GM19468 (cell line): ENCODE data around the gene ATP6V1C2.
A peak's percentile ranks its signal among the peaks of the same experiment; 100 is the strongest.

Experiments
- ATAC-seq: cut with Tn5 transposase; IDR thresholded peaks from one replicate; pipeline ENCODE4 v1.9.1; 2021; ENCODE audit warnings: mild to moderate bottlenecking, moderate library complexity, moderate number of reproducible peaks; ENCODE audit not compliant: unreplicated experiment; ENCODE audit errors: extremely low read depth

Gene ATP6V1C2

DNA sequence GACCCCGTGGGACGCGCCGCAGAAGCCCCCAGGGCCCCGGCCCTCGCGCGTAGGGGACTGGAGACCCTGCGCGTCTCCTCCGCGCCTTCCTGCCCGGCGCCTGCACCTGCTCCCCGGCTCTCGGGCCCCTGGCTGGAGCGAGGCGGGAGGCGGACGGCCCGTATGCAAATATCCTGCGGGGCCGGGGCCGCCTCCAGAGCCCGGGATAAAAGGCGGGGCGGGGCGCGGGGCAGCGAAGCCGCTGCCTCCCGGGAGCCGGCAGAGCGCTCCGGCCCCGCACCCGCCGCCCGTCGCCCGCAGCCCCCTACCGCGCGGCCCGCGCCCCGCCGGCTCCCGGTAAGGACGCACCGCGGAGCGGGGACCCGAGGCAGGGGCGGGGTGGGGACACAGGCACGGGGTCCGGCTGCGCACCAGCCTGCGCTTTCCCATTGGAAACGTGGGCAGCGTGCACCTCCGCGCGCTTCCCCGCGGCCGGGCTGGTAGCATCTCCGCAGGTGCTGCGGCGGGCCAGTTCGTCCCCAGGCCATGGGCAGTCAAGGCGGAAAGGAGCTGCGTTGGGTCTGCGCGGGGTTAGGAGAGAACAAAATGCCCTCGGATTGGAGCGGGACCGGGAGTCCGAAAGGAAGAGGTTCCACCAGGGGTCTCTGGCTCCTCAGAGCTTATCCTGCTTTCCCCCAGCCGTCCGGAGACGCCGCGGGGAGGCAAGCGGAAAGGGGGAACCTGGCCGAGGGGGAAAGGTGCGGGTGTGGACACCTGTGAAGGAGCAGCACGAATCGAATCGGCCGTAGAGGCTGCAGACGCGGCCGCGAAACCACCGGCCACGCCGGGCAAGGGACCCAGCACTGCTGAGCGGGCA is at the start of gene ATP6V1C2:
Gene ATP6V1C2 (plus strand): TSS at position 235 of the 856 bp plus-strand sequence. CDS start 1,220 bp downstream, outside the sequence.
- peak; percentile 35 for ATAC-seq

DNA sequence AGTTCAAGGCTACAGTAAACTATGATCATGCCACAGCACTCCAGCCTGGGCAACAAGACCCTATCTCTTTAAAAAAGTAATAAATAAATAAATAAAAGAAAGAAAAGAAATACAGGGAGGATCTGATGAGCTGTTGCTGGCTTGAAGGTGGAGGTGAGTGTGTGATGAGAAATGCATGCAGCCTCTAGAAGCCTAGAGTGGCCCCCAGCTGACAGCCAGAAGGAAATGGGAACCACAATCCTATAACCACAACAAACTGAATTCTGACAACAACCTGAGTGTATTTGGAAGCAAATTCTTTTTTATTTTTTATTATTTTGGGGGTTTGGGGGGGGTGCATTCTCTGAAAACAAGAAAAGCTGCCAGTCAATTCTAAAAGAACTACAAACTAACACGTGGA is 46.3 kb upstream of the ATP6V1C2 start:
- ATAC-seq, result no peak

GRCh38 chr2:10678225-10678624 is 43.2 kb upstream of the ATP6V1C2 start:
- no peak for ATAC-seq

GRCh38 chr2:10680214-10680613 is 41.2 kb upstream of the ATP6V1C2 start:
- ATAC-seq, result no peak

- ATAC-seq, result no peak
Measured at GRCh38 chr2:10680957-10681356, 40.5 kb upstream of the ATP6V1C2 start.

DNA sequence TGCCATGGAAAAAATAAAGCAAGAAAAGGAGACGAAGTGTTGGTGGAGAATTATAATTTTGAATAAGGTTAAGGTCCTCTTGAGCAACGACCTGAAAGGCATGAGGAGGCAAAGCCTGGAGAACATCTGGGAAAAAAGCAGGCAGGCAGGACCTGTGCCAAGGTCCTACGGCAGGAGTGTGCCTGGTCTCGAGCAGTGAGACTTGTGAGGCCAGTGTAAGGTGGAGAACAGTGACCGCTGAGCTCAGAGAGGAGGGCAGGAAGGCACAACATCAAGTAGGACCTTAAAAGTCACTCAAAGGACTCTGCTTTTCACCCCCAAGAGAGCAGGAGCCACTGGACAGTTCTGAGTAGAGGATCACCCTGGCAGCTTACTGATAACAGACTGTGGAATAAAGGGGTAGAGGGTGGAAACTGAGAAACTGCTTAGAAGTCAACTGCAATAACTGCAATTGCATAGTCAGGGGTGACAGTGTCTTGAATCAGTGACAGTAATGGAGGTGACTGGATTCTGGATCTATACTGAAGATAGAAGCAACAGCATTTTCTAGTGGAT is 35.2 kb upstream of the ATP6V1C2 start:
- ATAC-seq, result no peak

DNA sequence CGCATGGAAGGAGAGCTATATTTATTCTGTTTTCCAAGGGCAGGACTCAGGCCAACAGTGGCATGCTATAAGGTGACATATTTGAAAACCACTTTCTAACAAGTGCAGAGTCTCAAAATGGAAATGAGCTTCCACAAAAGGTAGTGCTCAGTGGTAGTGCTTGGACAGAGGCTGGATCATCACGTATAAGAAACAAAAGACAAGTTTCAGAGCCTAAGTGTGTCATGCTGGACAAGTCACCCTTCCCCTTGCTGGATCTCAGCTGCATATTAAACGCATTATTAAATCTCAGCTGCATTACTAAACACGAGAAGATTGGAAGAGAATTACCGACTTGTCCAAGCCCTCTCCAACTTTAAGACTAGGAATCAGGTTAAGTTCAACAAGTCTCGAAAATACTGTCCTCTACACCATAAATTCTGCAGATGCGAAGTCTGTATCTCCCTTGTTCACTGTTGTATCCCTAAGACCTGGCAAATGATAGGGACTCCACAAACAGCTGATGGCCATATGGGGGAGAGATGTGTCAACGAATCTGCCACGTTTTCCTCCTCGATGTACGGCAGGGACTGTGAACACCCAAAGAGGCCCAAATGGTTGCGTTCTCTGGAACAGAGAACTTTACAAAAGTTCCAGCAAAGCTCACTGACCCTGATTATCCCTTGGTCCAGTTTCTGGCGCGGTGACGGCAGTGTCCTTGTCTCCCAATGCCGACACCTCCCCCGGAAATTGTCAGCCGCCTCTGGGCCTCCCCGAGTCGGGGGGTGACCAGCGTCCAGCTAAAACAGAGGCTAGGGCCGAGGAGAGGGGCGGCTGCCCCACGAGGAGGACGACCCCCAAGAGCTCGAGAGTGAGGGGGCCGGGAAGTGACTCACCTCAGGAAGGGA is 32.3 kb upstream of the ATP6V1C2 start:
- ATAC-seq, result no peak

DNA sequence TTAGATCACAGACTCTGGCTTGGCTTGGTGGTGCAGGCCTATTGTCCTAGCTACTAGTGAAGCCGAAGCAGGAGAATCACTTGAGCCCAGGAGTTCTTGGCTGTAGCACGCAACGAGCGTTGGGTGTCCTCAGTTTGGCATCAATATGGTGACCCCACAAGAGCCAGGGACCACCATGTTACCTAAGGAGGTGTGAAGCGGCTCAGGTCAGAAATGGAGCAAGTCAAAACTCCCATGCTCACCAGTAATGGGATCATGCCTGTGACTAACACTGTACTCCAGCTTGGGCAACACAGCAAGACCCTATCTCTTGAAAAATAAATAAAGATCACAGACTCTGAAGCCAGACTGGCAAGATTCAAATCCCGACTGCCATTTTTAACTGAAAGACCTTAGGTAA is 29.9 kb upstream of the ATP6V1C2 start:
- ATAC-seq, result no peak

DNA sequence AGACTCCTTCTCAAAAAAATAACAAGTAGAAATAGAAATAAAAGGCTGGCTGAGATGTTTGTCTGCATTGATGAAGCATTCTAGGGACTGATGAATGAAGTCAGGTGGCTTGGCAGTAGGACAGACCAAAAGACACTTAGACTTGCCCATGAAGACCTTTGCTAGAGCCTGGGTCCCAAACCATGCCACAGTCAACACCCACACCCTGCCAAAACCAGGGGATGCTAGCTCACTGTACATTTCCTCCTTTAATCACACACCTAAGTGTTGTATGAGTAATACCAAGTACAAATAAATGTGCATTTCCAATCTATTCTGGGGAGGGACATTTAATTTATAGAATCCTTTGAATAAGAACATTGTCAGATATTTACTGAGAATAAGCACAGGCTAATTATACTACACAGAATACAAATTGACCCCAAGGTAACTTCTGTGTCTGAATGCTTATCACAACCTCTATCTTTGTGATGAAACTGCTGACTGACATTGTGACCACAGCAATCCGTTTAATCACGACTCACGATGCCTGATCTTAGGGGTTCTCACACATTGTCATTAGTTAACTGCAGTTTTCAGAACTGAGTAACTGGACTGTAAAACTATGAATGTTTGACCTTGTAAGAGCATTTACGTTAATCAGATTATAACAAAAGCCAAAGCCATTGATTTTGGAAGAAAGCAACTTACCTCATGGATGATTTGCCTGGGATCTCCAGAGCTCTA is 21.2 kb upstream of the ATP6V1C2 start:
- no peak for ATAC-seq

GRCh38 chr2:10704034-10704594 is 17.3 kb upstream of the ATP6V1C2 start:
- no peak for ATAC-seq

DNA sequence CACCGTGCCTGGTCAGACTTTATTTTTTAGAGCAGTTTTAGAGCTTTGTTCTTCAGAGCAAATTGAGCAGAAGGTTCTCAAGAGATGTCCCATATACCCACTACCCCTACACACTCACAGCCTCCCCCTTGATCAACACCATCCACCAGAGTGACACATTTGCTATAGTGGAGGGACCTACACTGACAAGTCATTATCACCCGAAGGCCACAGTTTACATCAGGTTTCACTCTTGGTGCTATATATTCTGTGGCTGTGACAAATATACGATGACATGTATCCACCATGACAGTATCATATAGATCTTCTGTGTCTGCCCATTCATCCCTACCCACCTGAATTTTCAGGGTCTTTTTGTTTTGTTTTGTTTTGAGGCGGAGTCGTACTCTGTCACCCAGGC is 15.4 kb upstream of the ATP6V1C2 start:
- no peak for ATAC-seq

DNA sequence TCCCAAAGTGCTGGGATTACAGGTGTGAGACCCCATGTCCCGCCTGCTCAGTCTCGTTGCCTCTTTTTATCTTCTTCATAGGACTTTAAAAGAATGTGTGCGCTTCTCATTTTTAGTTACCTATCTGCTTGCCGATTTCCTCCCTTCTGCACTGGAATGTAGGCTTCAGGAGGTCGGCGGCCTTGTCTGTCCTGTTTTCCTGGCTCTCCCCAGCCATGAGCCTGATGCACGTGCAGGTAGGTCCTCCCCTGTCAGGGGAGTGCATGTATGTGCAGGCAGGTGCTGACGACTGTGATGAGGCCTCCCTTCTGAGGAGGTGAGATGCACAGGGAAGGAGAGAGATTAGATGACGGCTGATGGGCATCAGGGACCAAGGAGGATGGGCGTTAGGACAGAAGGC is 13.6 kb upstream of the ATP6V1C2 start:
- ATAC-seq, result no peak

DNA sequence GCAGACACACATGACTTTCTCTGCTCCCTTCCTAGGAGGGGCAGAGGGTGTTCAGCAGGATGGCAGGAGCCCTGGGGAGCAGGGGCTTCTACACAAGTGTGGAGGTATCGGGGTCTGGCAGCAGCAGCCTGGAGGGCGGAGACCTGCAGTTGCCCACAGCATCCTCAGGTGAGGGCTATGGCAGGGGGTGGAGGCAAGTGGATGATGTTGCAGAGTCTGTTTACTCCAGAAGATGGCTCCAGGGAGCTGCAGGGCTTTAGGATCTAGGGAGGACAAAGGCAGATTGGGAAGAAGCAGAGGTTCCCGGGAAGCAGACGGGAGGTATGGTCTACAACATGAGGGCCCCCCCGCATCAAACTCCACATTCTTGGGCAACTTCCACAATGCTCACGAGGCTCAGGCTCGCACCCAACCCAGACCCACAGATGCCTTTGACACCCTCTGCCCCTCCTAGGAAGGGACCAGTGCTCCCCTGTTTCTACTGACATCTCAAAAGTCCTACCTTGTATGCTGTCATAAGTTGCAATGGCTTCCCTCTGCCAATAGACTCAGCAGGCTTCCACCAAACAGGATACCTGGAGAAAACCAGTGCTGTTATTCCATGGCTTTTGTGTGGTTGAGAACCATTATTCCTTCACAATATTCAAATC is 12.0 kb upstream of the ATP6V1C2 start:
- no peak for ATAC-seq

- no peak for ATAC-seq
Measured at GRCh38 chr2:10712185-10712809, 9.1 kb upstream of the ATP6V1C2 start.

DNA sequence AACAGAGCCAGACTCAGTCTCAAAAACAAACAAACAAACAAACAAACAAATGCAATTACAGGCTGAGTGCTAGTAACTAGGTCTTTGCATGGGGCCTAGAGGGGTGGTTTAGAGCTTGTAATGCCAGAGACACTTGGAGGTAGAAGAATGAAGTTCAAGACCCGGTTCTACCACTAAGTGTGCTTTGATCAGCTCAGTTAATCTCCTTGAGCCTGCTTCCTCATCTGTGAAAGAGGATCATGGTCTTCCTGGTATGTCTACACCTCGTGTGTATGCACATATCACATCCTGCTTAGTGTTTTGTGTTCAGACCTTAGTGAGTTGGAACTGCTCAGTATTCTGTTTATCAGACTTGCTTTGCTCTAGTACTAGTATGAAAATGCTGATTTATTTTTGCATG is 4.8 kb upstream of the ATP6V1C2 start:
- no peak for ATAC-seq

DNA sequence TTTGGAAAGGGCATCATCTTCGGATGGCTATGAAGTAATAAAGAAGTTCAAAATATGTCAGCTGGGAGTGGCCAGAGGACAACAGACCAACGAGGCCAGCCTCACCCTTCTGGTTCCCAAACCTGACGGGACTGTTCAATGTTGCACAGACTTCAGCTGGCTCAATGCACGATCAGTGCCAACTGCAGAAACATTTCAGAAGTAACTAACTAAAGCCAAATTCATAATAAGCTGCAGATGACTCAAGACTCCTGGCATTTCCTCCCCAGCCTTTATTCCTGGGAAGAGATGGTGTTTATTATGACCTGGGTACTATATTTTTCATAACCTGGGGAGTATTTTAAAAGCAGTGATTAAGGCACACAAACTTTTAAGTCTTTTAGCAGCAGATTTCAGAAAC is 3.8 kb upstream of the ATP6V1C2 start:
- ATAC-seq, result no peak

- ATAC-seq, result no peak
Measured at GRCh38 chr2:10720306-10720705, 1.1 kb upstream of the ATP6V1C2 start.

- no peak for ATAC-seq
Measured at GRCh38 chr2:10720947-10721395, 459 bp upstream of the ATP6V1C2 start.

DNA sequence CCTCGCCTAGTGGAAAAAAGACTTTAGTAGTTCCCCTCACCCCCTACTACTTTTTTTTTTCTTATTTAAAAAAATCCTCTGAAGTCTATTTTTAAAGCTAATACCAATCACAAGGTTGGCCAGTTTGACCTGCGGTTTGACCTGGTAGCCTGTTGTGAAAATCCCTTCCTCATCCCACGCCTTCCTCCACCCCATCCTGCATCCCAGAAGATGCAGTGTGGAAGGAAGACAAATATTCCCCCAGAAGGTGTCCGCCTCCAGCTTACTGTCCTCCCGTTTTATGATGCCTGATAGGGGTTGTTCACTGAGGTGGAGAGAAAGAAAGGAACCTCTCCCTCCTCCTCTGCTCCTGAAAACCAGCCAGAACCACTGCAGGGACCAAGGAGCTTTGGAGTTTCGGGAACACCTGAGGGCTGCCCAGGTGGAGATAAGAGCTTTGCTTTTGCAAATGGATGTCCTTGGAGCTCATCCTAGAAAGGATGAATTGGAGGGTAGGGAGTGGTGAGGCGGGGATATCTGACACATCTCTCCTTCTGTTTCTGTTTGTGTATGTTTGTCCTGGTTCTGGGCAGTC is 909 bp downstream of the ATP6V1C2 start:
- ATAC-seq, result no peak
